Small intestine (tissue), 7 donors: ENCODE results near the gene CHRNA3. TPM values are rescaled to one million over a fixed set of nuclear protein-coding genes. Genes with fewer than 3 reads are reported as not detected.

ENCODE experiments used
- DNase-seq, 2 donors: peaks; one replicate each; pipeline versions ENCODE4 v3.0.0 to v3.0.0-alpha.2; 2013
- FAIRE-seq: peaks from 2 replicates; lab custom pipeline; 2012; peaks lifted over from hg19 to GRCh38; lab: Jason Lieb, UNC
- H3K27ac ChIP-seq, 3 donors: one replicate each; pipeline ENCODE4 v1.5.1; 2013; ENCODE audit warnings: low read length in 2 of 3, mild to moderate bottlenecking in 2 of 3, control low read depth in 1 of 3, inconsistent platforms in 1 of 3, low read depth in 1 of 3, moderate library complexity in 1 of 3
- H3K27me3 ChIP-seq, 3 donors: one replicate each; pipeline ENCODE4 v1.6.1; 2013; ENCODE audit warnings: low read length in 3 of 3, inconsistent platforms in 1 of 3; ENCODE audit not compliant: control insufficient read depth in 3 of 3, insufficient read depth in 3 of 3
- H3K36me3 ChIP-seq, 3 donors: one replicate each; pipeline ENCODE4 v1.6.1; 2013; ENCODE audit warnings: low read length in 3 of 3, inconsistent platforms in 1 of 3, low read depth in 1 of 3, mild to moderate bottlenecking in 1 of 3, moderate library complexity in 1 of 3; ENCODE audit not compliant: control insufficient read depth in 3 of 3, insufficient read depth in 2 of 3
- H3K4me1 ChIP-seq, 3 donors: one replicate each; pipeline ENCODE4 v1.6.1; 2013; ENCODE audit warnings: low read length in 2 of 3, inconsistent platforms in 1 of 3, low read depth in 1 of 3, mild to moderate bottlenecking in 1 of 3, moderate library complexity in 1 of 3; ENCODE audit not compliant: control insufficient read depth in 3 of 3, insufficient read depth in 2 of 3
- H3K4me3 ChIP-seq, 3 donors: one replicate each; pipeline ENCODE4 v1.5.1; 2013; ENCODE audit warnings: low read length in 3 of 3, control low read depth in 1 of 3, inconsistent platforms in 1 of 3, low read depth in 1 of 3, mild to moderate bottlenecking in 1 of 3, moderate library complexity in 1 of 3
- H3K9me3 ChIP-seq, 2 donors: one replicate each; pipeline ENCODE4 v1.6.1; 2013; ENCODE audit warnings: low read depth in 1 of 2, low read length in 1 of 2; ENCODE audit not compliant: control insufficient read depth in 2 of 2, insufficient read depth in 1 of 2
- WGBS, 3 donors: extraction: QIAGEN DNeasy Blood & Tissue Kit; methylation state at CpG; one replicate each; pipeline ENCODE4 v1.1.7; 2013; 5-methylcytosine and 5-hydroxymethylcytosine counted together
- polyA plus RNA-seq, 4 donors: library from polyadenylated mRNA; stranded (reverse) in 3 of 4; unstranded in 1 of 4; fragments of 200-250 nt in 3 of 4; fragments of 120-200 nt in 1 of 4; gene quantifications; one replicate each; pipeline versions ENCODE4 v1.2.1 to v1.2.3, GENCODE V29; 2013
- donor health status: healthy with polysubstance abuse.
- donor health status: control.
- donor health status: control.
- donor health status: Bipolar disorder and iron deficiency.
- donor health status: healthy.

CHRNA3 gene
- polyA plus RNA-seq, 4 donors = 2.2 to 7.3 TPM; not detected in 2

GRCh38 chr15:78641749-78642275 lies 21.0 kb upstream of the CHRNA3 start:
- H3K4me3 ChIP-seq = peak overlapping the region in 1 of 3 donors; percentile 43
- WGBS, 3 donors = 54 to 62% (median 59%) methylated on average over 11 of the region's 11 CpGs
- H3K36me3 ChIP-seq = no peaks in the 10 kb centered on the region
- H3K9me3 ChIP-seq = no peaks in the 10 kb centered on the region
- no peak overlapping the region for H3K27ac ChIP-seq
- H3K27me3 ChIP-seq = peaks cover 0 to 23% (median 0%) of the 10 kb centered on the region in 3 donors
- FAIRE-seq (no peak), DNase-seq (no peak)
- H3K4me1 ChIP-seq = peaks cover 0 to 12% (median 0%) of the 10 kb centered on the region in 3 donors

DNA sequence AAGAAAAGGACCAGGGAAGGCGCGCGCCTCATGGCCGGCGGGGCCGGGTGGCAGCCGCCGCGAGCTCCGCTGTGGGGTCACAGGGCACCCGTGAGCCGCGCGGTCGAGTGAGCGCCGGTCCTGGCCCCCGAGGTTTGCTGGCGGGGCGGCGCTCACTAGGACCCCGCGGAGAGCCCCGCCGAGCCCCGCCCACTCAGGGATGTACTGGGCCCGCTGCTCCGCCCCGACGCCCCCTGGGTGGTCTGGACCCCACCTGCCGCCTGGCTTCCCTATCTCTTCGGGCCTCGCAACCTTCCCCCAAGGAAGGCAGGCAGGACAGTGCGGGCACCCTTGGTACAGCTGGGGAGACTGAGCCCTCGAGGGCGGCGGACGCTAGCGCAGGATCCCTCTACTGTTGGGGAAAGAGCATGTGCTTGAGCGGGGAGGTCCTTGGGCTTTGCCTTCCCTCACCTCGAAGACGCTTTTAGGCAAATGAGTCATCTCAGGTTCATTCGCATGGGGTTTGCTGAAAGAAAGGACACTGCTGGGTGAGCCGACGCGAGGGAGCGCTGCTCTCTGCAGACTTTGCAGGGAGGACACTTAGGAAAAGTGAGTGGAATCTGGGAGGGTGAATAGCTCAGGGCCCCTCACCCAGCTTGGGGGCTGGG lies 20.4 kb upstream of the CHRNA3 start, which contains the start of gene CHRNB4:
TSS of gene CHRNB4 (minus strand) at position 109 of the 647 bp plus-strand sequence. CDS start at position 32, 77 bp downstream.
- Histone ChIP-seq H3K4me3 (peak within 1 kb of the TSS in 2 of 3 donors; percentile 28 to 43), H3K4me1 (peaks cover 0 to 12% (median 0%) of the 10 kb centered on the region in 3 donors), H3K27ac (no peak within 1 kb of the TSS), H3K27me3 (peaks cover 0 to 23% (median 0%) of the 10 kb centered on the region in 3 donors), H3K9me3 (no peaks in the 10 kb centered on the region), H3K36me3 (no peaks in the 10 kb centered on the region)
- FAIRE-seq (no peak), DNase-seq (peak; percentile 7 to 53)
- WGBS, 3 donors = 12 to 16% (median 13%) methylated on average over 37 to 47 of the region's 47 CpGs

- Histone ChIP-seq H3K4me1 (peaks cover 0 to 12% (median 0%) of the 10 kb centered on the region in 3 donors), H3K27me3 (peaks cover 0 to 23% (median 0%) of the 10 kb centered on the region in 3 donors), H3K27ac (no peak overlapping the region), H3K36me3 (no peaks in the 10 kb centered on the region), H3K9me3 (no peaks in the 10 kb centered on the region), H3K4me3 (peak overlapping the region in 2 of 3 donors; percentile 28 to 43)
- WGBS, 3 donors = 9 to 13% (median 13%) methylated on average over 19 to 32 of the region's 32 CpGs
- peak in 1 of 2 donors; percentile 6 for DNase-seq
- no peak for FAIRE-seq
These were observed 19.8 kb upstream of the CHRNA3 start for GRCh38 chr15:78640527-78641101.

DNA sequence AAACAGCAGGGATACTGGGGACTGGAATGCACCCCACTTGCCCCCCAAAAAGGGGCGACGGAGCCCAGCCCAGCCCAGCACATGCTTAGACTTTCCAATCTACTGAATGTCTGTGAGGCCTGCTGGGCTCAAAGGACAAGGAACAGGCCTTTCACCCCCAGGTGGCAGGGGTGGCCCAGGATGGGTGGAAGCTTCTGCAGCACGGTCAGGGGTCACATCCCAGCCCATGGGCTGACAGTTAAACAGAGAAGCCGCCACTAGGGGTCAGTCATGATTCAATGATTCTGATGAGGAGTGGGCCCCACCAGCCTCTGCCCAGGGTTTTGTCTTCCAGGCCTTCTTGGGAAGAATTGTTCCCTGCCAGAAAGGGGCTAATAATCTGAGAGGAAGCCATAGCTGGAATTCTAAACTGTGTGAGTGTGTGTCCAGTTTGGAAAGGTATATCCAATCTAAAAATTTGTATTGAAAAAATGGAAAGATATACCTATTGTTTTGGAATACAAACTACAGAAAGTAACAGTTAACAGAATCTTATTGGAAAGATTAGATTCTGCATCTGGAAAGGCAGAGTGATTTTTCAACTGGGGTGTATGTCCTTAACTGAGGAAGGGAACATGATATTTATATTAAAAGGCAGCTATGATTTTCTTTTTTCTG lies 18.0 kb upstream of the CHRNA3 start:
- Histone ChIP-seq H3K27me3 (peaks cover 0 to 23% (median 0%) of the 10 kb centered on the region in 3 donors), H3K9me3 (no peaks in the 10 kb centered on the region), H3K4me3 (no peak overlapping the region), H3K4me1 (peaks cover 0 to 12% (median 0%) of the 10 kb centered on the region in 3 donors), H3K36me3 (no peaks in the 10 kb centered on the region), H3K27ac (no peak overlapping the region)
- DNase-seq (peak; percentile 42 to 64), FAIRE-seq (no peak)
- 45 to 54% (median 46%) methylated on average over 4 of the region's 4 CpGs for WGBS, 3 donors

- H3K4me3 ChIP-seq = no peak overlapping the region
- FAIRE-seq (no peak), DNase-seq (no peak)
- peaks cover 0 to 3% of the 10 kb centered on the region in 2 donors for H3K9me3 ChIP-seq
- peaks cover 0 to 23% (median 4%) of the 10 kb centered on the region in 3 donors for H3K27me3 ChIP-seq
- 69 to 81% (median 71%) methylated on average over 4 of the region's 4 CpGs for WGBS, 3 donors
- peaks cover 0 to 12% (median 0%) of the 10 kb centered on the region in 3 donors for H3K4me1 ChIP-seq
- no peak overlapping the region for H3K27ac ChIP-seq
- H3K36me3 ChIP-seq = no peaks in the 10 kb centered on the region
These were observed 17.1 kb upstream of the CHRNA3 start for GRCh38 chr15:78637776-78638435.

DNA sequence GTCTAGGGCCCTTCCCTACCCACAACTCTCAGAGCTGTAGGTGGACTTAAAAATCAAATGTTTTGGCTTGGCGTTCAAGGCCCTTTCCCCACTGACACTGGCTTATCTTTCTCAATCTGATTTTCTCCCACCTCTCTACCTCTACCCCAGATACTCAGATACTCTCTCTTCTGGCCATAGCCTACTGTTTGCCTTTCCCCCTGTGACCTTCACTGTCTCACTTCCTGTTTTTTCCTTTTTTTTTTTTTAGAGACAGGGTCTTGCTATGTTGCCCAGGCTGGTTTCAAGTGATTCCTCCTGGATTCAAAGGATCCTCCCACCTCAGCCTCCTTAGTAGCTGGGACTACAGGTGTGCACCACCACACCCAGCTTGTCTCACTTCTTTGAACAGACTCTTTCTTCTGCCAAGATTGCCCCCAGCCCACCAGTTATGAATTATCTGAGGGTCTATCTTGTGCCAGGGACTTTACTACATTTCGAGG lies 15.6 kb upstream of the CHRNA3 start:
- peaks cover 0 to 16% (median 4%) of the 10 kb centered on the region in 3 donors for H3K27me3 ChIP-seq
- H3K9me3 ChIP-seq = peaks cover 0 to 3% of the 10 kb centered on the region in 2 donors
- H3K4me3 ChIP-seq = no peak overlapping the region
- no peak overlapping the region for H3K27ac ChIP-seq
- no peaks in the 10 kb centered on the region for H3K36me3 ChIP-seq
- 68 to 85% (median 73%) methylated on average over 2 of the region's 2 CpGs for WGBS, 3 donors
- peaks cover 0 to 9% (median 0%) of the 10 kb centered on the region in 3 donors for H3K4me1 ChIP-seq
- FAIRE-seq = no peak
- DNase-seq = no peak

- H3K27me3 ChIP-seq = peaks cover 0 to 8% (median 4%) of the 10 kb centered on the region in 3 donors
- no peak overlapping the region for H3K4me3 ChIP-seq
- no peak overlapping the region for H3K27ac ChIP-seq
- 74 to 84% (median 77%) methylated on average over 10 of the region's 10 CpGs for WGBS, 3 donors
- H3K4me1 ChIP-seq = peaks cover 0 to 2% (median 0%) of the 10 kb centered on the region in 3 donors
- FAIRE-seq (no peak), DNase-seq (no peak)
- no peaks in the 10 kb centered on the region for H3K36me3 ChIP-seq
- H3K9me3 ChIP-seq = peaks cover 0 to 3% of the 10 kb centered on the region in 2 donors
These were observed 14.6 kb upstream of the CHRNA3 start for GRCh38 chr15:78635346-78635745.
